HG03521 (cell line): ENCODE data around the gene CPLX1.

Experiments used
- ATAC-seq: cut with Tn5 transposase; IDR thresholded peaks from one replicate; pipeline ENCODE4 v1.9.1; 2021; ENCODE audit warnings: mild to moderate bottlenecking, moderate library complexity; ENCODE audit not compliant: unreplicated experiment

CPLX1 gene

GRCh38 chr4:825971-826330, at the start of gene CPLX1:
Gene CPLX1, minus strand, starts transcription at chr4:826129. Its CDS starts 1,607 bp downstream, at chr4:824522.
- ATAC-seq, result no peak

GRCh38 chr4:874971-875817, 49.3 kb upstream of the CPLX1 start:
- ATAC-seq, result no peak

DNA sequence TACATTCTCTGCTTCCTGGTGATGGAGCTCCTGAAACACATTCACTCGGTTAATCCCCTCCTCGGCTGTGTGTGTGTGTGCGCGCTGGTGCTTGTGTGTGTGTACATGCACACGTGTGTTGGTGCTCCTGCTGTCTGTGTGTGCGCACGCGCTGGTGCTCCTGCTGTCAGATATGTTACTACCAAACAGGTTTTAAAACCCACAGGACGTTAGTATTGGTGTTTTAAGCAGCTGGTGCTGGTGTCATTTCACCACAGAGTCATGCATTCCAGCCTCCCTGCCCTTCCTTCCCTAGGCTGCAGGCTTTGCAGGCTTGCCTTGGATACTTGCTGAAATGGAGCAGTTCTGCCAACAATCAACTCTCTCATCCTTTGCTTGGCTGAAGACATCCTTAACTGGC, 48.1 kb upstream of the CPLX1 start:
- no peak for ATAC-seq

DNA sequence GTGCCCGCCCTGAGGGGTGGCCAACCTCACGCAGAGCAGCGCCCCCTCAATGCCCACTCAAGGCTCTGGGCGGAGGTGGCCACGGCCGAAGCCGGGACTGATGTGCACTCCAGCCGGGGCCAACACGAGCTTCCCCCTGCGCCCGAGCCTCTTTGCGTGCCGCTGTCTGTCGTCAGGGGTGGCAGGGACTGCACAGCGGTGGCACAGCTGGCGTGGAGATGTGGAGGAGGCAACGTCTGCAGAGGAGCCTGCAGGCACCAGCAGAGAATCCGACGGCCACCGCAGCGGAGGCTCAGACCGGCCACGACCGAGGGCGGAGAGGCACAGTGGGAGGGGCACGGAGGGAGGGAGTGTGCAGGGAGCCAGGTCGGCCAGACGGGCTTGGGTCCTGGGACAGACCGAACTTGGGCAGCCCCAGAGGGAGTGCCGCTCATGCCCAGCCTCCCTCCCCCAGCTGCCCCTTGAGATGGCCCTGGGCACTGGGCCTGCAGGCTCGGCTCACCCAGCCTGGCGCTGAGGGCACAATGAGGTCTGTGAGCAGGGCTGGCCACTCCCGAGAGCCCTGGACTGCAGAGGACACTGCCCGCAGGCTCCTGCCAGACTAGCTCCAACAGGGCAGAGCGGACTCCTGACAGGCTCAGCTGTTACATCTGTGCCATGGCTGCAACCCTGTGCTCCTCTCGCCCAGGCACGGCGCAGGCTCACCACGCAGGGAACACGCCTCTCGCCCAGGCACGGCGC, 46.5 kb upstream of the CPLX1 start:
- no peak for ATAC-seq

DNA sequence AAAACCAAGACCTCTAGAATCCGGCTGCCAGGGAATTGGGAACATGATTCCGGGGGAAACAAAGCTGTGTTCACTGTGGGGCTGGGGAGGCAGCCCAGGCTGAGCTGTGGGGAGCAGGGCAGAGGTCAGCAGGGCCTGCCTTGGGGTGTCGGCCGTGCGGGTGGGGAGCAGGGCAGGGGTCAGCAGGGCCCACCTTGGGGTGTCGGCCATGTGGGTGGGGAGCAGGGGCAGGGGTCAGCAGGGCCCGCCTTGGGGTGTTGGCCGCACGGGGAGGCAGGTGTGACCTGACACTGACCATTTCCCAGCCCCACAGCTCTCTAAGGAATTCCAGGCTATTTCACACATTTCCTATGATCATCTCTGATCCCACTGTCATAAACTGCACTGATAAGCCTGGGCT, 45.6 kb upstream of the CPLX1 start:
- no peak for ATAC-seq

DNA sequence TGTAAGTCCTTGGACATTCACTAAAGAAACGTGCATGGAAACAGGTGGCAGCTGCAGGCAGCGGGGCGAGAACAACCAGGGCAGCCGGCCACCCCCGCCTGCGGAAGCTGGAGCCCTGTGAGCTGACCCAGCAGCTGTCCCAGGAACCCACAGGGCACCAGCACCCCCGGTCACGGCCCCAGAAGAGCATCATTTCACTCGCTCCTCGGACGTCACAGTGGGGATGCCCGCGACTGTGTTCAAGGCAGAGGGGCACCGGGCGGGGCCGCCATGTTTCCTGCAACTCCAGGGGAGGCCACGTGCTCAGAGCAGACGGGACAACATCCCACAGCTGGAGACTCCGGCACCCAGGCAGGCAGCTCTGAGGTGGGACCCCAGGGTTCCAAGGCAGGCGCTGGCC, 45.0 kb upstream of the CPLX1 start:
- no peak for ATAC-seq

DNA sequence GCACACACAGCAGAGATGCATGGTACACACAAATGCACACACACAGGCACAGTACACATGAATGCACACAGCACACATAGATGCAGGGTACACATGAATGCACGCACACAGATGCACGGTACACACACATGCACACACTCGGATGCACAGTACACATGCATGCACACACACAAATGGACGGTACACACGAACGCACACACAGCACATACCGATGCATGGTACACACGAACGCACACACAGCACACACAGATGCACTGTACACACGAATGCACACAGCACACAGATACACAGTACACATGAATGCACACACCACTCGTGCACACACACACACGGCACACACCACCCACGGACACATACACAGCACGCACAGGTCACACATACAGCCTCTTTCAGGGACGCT, 43.8 kb upstream of the CPLX1 start:
- no peak for ATAC-seq

DNA sequence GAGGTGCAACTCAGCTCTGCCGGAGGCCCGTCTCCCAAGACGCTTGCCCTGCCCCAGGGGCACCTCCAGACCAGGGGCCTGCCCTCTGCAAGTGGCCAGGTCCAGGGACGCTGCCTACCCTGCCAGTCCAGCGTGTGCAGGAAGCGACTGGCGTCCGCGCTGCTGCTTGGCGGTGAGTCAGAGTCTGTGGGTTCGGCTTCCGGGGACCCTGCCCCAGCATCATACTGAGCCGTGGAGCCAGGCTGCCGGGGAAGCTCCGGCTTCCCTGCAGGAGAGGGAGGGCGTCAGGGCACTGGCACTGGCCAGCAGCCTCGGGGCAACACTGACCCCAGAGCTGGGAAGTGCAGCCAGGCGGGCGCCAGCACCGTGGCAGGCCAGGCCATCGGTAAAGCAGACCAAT, 42.5 kb upstream of the CPLX1 start:
- ATAC-seq, result no peak

GRCh38 chr4:867526-868250, 41.8 kb upstream of the CPLX1 start:
- ATAC-seq, result no peak

DNA sequence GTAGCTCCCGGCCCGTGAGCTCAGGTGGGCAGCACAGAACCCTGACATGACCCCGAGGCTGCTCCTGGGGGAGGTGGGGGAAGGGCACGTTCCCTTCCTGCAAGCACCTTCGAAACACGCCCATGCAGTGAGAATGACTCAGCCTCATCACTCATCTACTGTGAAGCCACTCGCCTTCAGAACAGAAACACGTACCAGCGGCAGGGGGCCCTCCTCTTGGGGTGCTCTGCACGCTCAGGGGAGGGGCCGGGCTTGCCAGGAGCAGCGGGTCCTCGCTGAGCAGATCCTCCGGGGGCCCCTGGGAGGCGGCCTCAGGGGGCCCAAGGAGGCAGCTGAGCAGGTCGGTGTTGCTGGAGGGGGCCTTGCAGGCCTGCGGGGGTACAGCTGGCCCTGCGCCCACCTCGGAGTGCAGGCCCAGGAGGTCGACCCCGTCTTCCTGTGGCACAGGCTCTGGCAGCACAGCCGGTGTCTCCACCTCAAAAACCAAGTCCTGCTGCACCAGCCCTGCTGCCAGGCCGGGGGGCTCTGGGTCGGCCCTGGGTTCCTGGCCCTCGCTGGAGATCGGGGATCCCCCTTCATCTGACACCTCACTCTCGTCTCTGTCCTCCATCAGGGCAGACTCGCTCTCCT, 40.9 kb upstream of the CPLX1 start:
- ATAC-seq, result no peak

GRCh38 chr4:866068-866760, 40.3 kb upstream of the CPLX1 start:
- ATAC-seq, result no peak

- no peak for ATAC-seq
Observed at GRCh38 chr4:865572-865971, 39.6 kb upstream of the CPLX1 start.

GRCh38 chr4:865121-865465, 39.2 kb upstream of the CPLX1 start:
- no peak for ATAC-seq

DNA sequence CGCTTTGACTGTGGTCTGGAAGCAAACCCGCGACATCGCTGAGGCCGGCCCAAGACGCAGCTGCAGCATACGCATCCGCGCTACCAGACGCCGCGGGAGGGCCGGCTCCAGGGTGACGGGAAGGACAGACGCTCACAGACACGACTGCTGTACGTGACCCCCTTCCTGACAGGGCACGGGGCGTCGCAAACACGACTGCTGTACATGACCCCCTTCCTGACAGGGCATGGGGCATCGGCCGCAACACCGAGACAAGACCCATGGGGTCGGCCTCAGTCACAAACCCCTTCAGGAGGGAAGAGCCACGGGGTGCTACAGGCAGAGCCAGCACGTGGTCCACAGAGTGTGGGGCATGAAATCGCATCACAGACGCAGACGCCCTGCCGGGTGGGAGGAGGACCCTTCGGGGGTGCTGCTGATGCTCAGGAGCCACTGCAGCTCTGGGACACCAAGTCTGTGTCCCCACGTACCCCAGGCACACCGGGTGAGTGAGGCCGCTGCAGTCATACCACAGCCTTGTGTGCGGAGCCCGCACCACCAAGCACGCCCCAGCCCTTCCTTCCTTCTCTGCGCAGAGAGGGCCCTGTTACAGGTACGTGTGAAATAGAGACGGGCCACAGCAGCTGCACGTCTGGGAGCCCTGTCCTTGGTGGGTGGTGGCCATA, 38.7 kb upstream of the CPLX1 start:
- no peak for ATAC-seq

GRCh38 chr4:860561-860960, 34.6 kb upstream of the CPLX1 start:
- ATAC-seq, result no peak

- no peak for ATAC-seq
Observed at GRCh38 chr4:859496-859895, 33.6 kb upstream of the CPLX1 start.

DNA sequence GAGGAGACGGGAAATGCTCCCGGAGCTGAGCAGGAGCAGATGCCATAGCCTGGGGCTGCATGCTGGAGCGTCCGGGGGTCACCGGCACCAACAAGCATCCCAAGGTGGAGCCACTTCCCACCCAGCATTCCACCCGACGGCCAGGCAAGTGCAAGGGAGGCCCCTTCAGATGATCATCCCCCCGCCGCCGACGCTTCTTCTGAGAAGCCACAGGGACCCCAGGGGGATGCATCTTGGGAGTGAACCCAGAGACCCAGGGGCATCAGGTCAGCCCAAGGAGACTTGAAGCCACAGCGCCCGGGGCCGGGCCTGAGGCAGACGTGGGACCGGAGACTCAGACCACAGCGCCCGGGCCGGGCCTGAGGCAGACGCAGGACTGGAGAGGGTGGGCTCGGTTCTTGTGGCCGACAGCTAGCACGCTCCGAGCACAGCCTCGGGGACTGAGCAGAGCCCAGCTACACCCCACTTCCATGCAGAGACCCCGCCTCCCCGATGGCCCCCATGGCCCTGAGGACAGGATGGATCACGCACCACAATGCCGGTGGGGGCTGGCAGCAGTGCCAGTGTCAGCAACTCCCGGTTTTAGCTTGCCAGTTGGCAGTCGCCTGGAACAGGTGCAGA, 33.0 kb upstream of the CPLX1 start:
- ATAC-seq, result no peak

GRCh38 chr4:858041-858481, 32.1 kb upstream of the CPLX1 start:
- ATAC-seq, result no peak

DNA sequence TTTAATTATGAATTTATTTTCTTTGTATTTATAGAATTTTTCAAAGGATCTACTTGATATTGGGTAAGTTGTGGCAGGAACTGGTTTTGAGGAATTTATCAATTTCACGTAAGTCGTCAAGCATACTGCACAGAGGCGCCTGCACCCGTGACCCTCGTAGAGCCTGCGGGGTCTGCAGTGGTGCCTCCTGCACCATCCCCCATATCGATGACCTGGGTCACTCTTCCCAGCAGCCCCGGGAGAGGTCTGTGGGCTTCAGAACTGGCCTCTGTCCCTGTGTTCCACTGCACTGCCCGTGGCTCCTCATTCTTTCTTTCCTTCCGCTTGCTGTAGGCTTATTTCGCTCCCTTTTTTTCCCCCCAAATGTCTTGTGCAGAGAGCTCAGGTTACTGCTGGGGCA, 31.5 kb upstream of the CPLX1 start:
- ATAC-seq, result no peak
